ENCODE results near the gene RYR2.

GRCh38 chr1:237293804-237294203 lies 251.8 kb downstream of the RYR2 start:
- TF ChIP-seq, protein P1, sequence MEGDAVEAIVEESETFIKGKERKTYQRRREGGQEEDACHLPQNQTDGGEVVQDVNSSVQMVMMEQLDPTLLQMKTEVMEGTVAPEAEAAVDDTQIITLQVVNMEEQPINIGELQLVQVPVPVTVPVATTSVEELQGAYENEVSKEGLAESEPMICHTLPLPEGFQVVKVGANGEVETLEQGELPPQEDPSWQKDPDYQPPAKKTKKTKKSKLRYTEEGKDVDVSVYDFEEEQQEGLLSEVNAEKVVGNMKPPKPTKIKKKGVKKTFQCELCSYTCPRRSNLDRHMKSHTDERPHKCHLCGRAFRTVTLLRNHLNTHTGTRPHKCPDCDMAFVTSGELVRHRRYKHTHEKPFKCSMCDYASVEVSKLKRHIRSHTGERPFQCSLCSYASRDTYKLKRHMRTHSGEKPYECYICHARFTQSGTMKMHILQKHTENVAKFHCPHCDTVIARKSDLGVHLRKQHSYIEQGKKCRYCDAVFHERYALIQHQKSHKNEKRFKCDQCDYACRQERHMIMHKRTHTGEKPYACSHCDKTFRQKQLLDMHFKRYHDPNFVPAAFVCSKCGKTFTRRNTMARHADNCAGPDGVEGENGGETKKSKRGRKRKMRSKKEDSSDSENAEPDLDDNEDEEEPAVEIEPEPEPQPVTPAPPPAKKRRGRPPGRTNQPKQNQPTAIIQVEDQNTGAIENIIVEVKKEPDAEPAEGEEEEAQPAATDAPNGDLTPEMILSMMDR (IDR thresholded peaks at IDR 0.05; ENCODE audit: poor library complexity), result no peak
- TF ChIP-seq EZH2 (IDR thresholded peaks at IDR 0.05; ENCODE audit: borderline replicate concordance) (no peak), EZH2phosphoT487 (IDR thresholded peaks at IDR 0.05; ENCODE audit: low read depth, severe bottlenecking, unreplicated experiment) (no peak)

Measured in hepatocyte (in vitro differentiated cells).